A549 (cell line): ENCODE data around the gene CNTNAP5. TPM values are rescaled to one million over a fixed set of nuclear protein-coding genes. Genes with fewer than 3 reads are reported as not detected.

Experiments
- ATAC-seq, 2 experiments: fragments of 200-7000 bp in 1 of 2; fragments of >200 bp in 1 of 2; cut with Nextera tagmentation in 1 of 2; cut with Tn5 transposase in 1 of 2; 3 replicates each; pipeline versions ENCODE4 v1.8.0 to v1.9.1; 2018 to 2020; ENCODE audit warnings: mild to moderate bottlenecking in 1 of 2, moderate library complexity in 1 of 2
- CTCF ChIA-PET: fragments of 300-600 bp; sonication (Branson Sonifier 250); formaldehyde crosslinking; extraction: SDS; loops from one replicate; lab custom pipeline; 2021; ENCODE audit warnings: antibody characterized with exemption, inconsistent platforms; lab: Yijun Ruan, JAX
- POLR2A ChIA-PET: fragments of 350-600 bp; formaldehyde crosslinking; extraction: SDS; loops from one replicate; lab custom pipeline; 2021; ENCODE audit warnings: antibody characterized with exemption, inconsistent platforms; lab: Yijun Ruan, JAX
- DNase-seq, 2 experiments: peaks; one replicate each; pipeline versions ENCODE4 v3.0.0 to v3.0.0-alpha.2; 2011 to 2016; ENCODE audit warnings: low read depth in 1 of 2, low spot score in 1 of 2
- FAIRE-seq: peaks from 2 replicates; lab custom pipeline; 2011; peaks lifted over from hg19 to GRCh38; lab: Jason Lieb, UNC
- H3K27ac ChIP-seq, 2 experiments: fragments of >200 bp; sonication (Bioruptor Twin); formaldehyde crosslinking; 3 replicates each; pipeline ENCODE4 v1.5.1; 2016 to 2017
- H3K4me1 ChIP-seq: fragments of >200 bp; sonication (Bioruptor Twin); formaldehyde crosslinking; 3 replicates; pipeline ENCODE4 v1.6.1; 2016
- H3K4me2 ChIP-seq: fragments of >200 bp; sonication (Bioruptor Twin); formaldehyde crosslinking; 3 replicates; pipeline ENCODE4 v1.6.1; 2016
- H3K4me3 ChIP-seq: fragments of >200 bp; sonication (Bioruptor Twin); formaldehyde crosslinking; 3 replicates; pipeline ENCODE4 v1.5.1; 2016
- H3K9me3 ChIP-seq: fragments of >200 bp; sonication (Bioruptor Twin); formaldehyde crosslinking; 3 replicates; pipeline ENCODE4 v1.6.1; 2016
- CBX2 ChIP-seq: fragments of 200-600 bp; sonication (generic); IDR thresholded peaks from 2 replicates; pipeline ENCODE4 v1.6.1; 2016; ENCODE audit warnings: low read depth, mild to moderate bottlenecking, borderline replicate concordance
- CBX8 ChIP-seq: fragments of 200-600 bp; sonication (generic); IDR thresholded peaks from 2 replicates; pipeline ENCODE4 v1.6.1; 2016
- CHD2 ChIP-seq: fragments of 150-350 bp; IDR thresholded peaks from 2 replicates; pipeline ENCODE4 v1.6.1; 2014; ENCODE audit warnings: low read length; ENCODE audit not compliant: partially characterized antibody
- EHMT2 ChIP-seq: fragments of 200-600 bp; sonication (generic); IDR thresholded peaks from 2 replicates; pipeline ENCODE4 v1.6.1; 2016; ENCODE audit warnings: antibody characterized with exemption, low read depth, mild to moderate bottlenecking, moderate library complexity
- EP300 ChIP-seq, 2 experiments: fragments of >200 bp; sonication (Bioruptor Twin); formaldehyde crosslinking; IDR thresholded peaks; 2 replicates in 1 of 2; 3 replicates in 1 of 2; pipeline ENCODE4 v1.6.1; 2016 to 2017
- ESRRA ChIP-seq: fragments of 150-350 bp; IDR thresholded peaks from 2 replicates; pipeline ENCODE4 v1.6.1; 2014; ENCODE audit warnings: mild to moderate bottlenecking, low read length, borderline replicate concordance
- FOSB ChIP-seq: fragments of 250-450 bp; sonication (Bioruptor Pico); IDR thresholded peaks from 2 replicates; pipeline ENCODE4 v1.5.0; 2020; ENCODE audit warnings: mild to moderate bottlenecking, moderate library complexity
- FOXS1 ChIP-seq: fragments of 250-450 bp; sonication (Bioruptor Pico); IDR thresholded peaks from 2 replicates; pipeline ENCODE4 v1.5.0; 2020; ENCODE audit warnings: mild to moderate bottlenecking, moderate library complexity
- HEYL ChIP-seq: fragments of 250-450 bp; sonication (Bioruptor Pico); IDR thresholded peaks from 2 replicates; pipeline ENCODE4 v1.8.0; 2021; ENCODE audit warnings: mild to moderate bottlenecking, moderate library complexity
- HOXB5 ChIP-seq: fragments of 250-450 bp; sonication (Bioruptor Pico); IDR thresholded peaks from 2 replicates; pipeline ENCODE4 v1.5.0; 2020; ENCODE audit warnings: mild to moderate bottlenecking, moderate library complexity
- JUN ChIP-seq, 2 experiments: fragments of >200 bp; sonication (Bioruptor Twin); formaldehyde crosslinking; IDR thresholded peaks; 2 replicates in 1 of 2; 3 replicates in 1 of 2; pipeline ENCODE4 v1.6.1; 2016 to 2017
- JUNB ChIP-seq: fragments of >200 bp; sonication (Bioruptor Twin); formaldehyde crosslinking; IDR thresholded peaks from 2 replicates; pipeline ENCODE4 v1.6.1; 2016
- KDM5A ChIP-seq: fragments of 200-600 bp; sonication (generic); IDR thresholded peaks from 2 replicates; pipeline ENCODE4 v1.6.1; 2016; ENCODE audit warnings: antibody characterized with exemption, mild to moderate bottlenecking
- MAZ ChIP-seq: fragments of 150-350 bp; IDR thresholded peaks from 2 replicates; pipeline ENCODE4 v1.6.1; 2014; ENCODE audit warnings: antibody characterized with exemption, low read depth, low read length, borderline replicate concordance
- MYC ChIP-seq: IDR thresholded peaks from 2 replicates; pipeline ENCODE4 v1.6.1; 2012; ENCODE audit warnings: mild to moderate bottlenecking, inconsistent platforms, low read length, improper control_type of control experiment, borderline replicate concordance
- NFE2L2 ChIP-seq: fragments of 150-350 bp; conservative IDR thresholded peaks from 2 replicates; pipeline ENCODE4 v1.6.1; 2014; ENCODE audit warnings: low read length
- PHF8 ChIP-seq: fragments of 200-600 bp; sonication (generic); IDR thresholded peaks from 2 replicates; pipeline ENCODE4 v1.6.1; 2016; ENCODE audit warnings: low read depth, mild to moderate bottlenecking, antibody characterized with exemption, moderate library complexity, borderline replicate concordance
- POLR2AphosphoS2 ChIP-seq: conservative IDR thresholded peaks from 2 replicates; pipeline ENCODE4 v1.6.1; 2012; ENCODE audit warnings: low read length, improper control_type of control experiment, inconsistent platforms
- RARB ChIP-seq: fragments of 250-450 bp; sonication (Bioruptor Pico); IDR thresholded peaks from 2 replicates; pipeline ENCODE4 v1.8.0; 2021; ENCODE audit warnings: mild to moderate bottlenecking, moderate library complexity
- RCOR1 ChIP-seq: fragments of 150-350 bp; IDR thresholded peaks from 2 replicates; pipeline ENCODE4 v1.6.1; 2014; ENCODE audit warnings: antibody characterized with exemption, low read length, low read depth
- RNF2 ChIP-seq: fragments of 200-600 bp; sonication (generic); IDR thresholded peaks from 2 replicates; pipeline ENCODE4 v1.6.1; 2016; ENCODE audit warnings: low read depth, mild to moderate bottlenecking, antibody characterized with exemption, moderate library complexity, borderline replicate concordance
- SREBF2 ChIP-seq: fragments of 450-650 bp; IDR thresholded peaks from 2 replicates; pipeline ENCODE4 v1.6.1; 2014; ENCODE audit warnings: mild to moderate bottlenecking, moderate library complexity
- TP53 ChIP-seq: fragments of 250-450 bp; sonication (Bioruptor Pico); IDR thresholded peaks from 2 replicates; pipeline ENCODE4 v1.5.0; 2021; ENCODE audit warnings: mild to moderate bottlenecking, moderate library complexity
- ZC3H11A ChIP-seq: fragments of 450-650 bp; IDR thresholded peaks from 2 replicates; pipeline ENCODE4 v1.6.1; 2014; ENCODE audit warnings: antibody characterized with exemption, mild to moderate bottlenecking
- ZFP36 ChIP-seq: fragments of 450-650 bp; IDR thresholded peaks from 2 replicates; pipeline ENCODE4 v1.6.1; 2014; ENCODE audit warnings: borderline replicate concordance; ENCODE audit not compliant: partially characterized antibody
- ZNF302 ChIP-seq: fragments of 250-450 bp; sonication (Bioruptor Pico); IDR thresholded peaks from 2 replicates; pipeline ENCODE4 v1.9.0; 2021; ENCODE audit warnings: inconsistent platforms, mild to moderate bottlenecking, moderate library complexity
- WGBS: methylation state at CpG from one replicate; pipeline ENCODE4 v1.1.6; 2017; ENCODE audit errors: missing lambda C conversion rate; 5-methylcytosine and 5-hydroxymethylcytosine counted together
- polyA plus RNA-seq, 4 experiments: library from polyadenylated mRNA; depleted of rRNA in 3 of 4; stranded (reverse); fragments of >200 nt; fragmentation: RNase III in 1 of 4; extraction: RNeasy Plus Mini Kit Qiagen cat#74134 plus additional on column Dnase treatment in 1 of 4; gene quantifications; 2 replicates in 3 of 4; 3 replicates in 1 of 4; pipeline ENCODE4 v1.2.3, GENCODE V29; 2011 to 2017
- TF ChIP-seq, protein P1 (sequence below): fragments of 250-450 bp; sonication (Bioruptor Pico); IDR thresholded peaks from 2 replicates; pipeline ENCODE4 v1.5.0; 2021; ENCODE audit warnings: mild to moderate bottlenecking, moderate library complexity, borderline replicate concordance
- TF ChIP-seq, protein P2 (sequence below): IDR thresholded peaks from 2 replicates; pipeline ENCODE4 v1.6.1; 2012
- TF ChIP-seq, protein P3 (sequence below): fragments of 250-450 bp; sonication (Bioruptor Pico); IDR thresholded peaks from 2 replicates; pipeline ENCODE4 v1.5.0; 2020; ENCODE audit warnings: low read depth, mild to moderate bottlenecking, moderate library complexity
- TF ChIP-seq, protein P4 (sequence below): fragments of 450-650 bp; IDR thresholded peaks from 2 replicates; pipeline ENCODE4 v1.6.1; 2014; ENCODE audit warnings: antibody characterized with exemption
- TF ChIP-seq, protein P5 (sequence below): fragments of 150-350 bp; IDR thresholded peaks from 2 replicates; pipeline ENCODE4 v1.6.1; 2014; ENCODE audit warnings: low read depth, mild to moderate bottlenecking, low read length
- TF ChIP-seq, protein P6 (sequence below): fragments of >200 bp; sonication (Bioruptor Twin); formaldehyde crosslinking; IDR thresholded peaks from 3 replicates; pipeline ENCODE4 v1.5.1; 2016

The CNTNAP5 gene
- polyA plus RNA-seq, 2 of the 4 experiments (the other 2 are of a cell fraction), result not detected

DNA sequence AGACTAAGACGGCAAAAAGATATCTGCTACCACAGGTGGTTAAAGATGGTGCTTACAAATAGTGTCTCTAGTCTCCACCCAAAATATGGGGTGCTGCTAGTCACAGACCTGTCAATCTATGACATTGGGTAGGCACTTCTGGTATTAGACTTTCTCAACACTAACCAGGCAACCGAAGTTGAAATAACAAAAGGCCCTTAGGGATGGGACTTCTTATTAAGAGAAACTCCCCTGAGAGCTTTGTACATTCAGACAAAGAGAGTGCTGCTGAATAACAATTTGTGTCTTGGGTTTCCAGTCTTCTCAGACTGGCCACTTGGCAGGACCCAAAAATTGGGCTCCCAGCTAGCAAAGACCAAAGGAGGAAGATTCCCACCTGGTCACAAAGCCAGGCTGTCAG lies 310.0 kb downstream of the CNTNAP5 start:
- DNase-seq, result no peak
- Histone ChIP-seq H3K9me3 (no peaks in the 10 kb centered on the region), H3K27ac (no peak overlapping the region), H3K4me1 (no peaks in the 10 kb centered on the region), H3K4me2 (no peak overlapping the region), H3K4me3 (no peak overlapping the region)
- no peak for TF ChIP-seq NFE2L2
- TF ChIP-seq, protein P1, sequence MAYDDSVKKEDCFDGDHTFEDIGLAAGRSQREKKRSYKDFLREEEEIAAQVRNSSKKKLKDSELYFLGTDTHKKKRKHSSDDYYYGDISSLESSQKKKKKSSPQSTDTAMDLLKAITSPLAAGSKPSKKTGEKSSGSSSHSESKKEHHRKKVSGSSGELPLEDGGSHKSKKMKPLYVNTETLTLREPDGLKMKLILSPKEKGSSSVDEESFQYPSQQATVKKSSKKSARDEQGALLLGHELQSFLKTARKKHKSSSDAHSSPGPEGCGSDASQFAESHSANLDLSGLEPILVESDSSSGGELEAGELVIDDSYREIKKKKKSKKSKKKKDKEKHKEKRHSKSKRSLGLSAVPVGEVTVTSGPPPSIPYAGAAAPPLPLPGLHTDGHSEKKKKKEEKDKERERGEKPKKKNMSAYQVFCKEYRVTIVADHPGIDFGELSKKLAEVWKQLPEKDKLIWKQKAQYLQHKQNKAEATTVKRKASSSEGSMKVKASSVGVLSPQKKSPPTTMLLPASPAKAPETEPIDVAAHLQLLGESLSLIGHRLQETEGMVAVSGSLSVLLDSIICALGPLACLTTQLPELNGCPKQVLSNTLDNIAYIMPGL, result no peak
- TF ChIP-seq MYC, result no peak
- TF ChIP-seq, protein P2, sequence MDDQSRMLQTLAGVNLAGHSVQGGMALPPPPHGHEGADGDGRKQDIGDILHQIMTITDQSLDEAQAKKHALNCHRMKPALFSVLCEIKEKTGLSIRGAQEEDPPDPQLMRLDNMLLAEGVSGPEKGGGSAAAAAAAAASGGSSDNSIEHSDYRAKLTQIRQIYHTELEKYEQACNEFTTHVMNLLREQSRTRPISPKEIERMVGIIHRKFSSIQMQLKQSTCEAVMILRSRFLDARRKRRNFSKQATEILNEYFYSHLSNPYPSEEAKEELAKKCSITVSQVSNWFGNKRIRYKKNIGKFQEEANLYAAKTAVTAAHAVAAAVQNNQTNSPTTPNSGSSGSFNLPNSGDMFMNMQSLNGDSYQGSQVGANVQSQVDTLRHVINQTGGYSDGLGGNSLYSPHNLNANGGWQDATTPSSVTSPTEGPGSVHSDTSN, result no peak
- no peak for TF ChIP-seq CBX2
- no peak for TF ChIP-seq ZNF302 (CRISPR knock-in tag)
- no peak for TF ChIP-seq POLR2AphosphoS2
- TF ChIP-seq RARB (CRISPR knock-in tag), result no peak
- TF ChIP-seq, protein P3, sequence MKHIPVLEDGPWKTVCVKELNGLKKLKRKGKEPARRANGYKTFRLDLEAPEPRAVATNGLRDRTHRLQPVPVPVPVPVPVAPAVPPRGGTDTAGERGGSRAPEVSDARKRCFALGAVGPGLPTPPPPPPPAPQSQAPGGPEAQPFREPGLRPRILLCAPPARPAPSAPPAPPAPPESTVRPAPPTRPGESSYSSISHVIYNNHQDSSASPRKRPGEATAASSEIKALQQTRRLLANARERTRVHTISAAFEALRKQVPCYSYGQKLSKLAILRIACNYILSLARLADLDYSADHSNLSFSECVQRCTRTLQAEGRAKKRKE (CRISPR knock-in tag), result no peak
- no peak for TF ChIP-seq SREBF2
- TF ChIP-seq, protein P4, sequence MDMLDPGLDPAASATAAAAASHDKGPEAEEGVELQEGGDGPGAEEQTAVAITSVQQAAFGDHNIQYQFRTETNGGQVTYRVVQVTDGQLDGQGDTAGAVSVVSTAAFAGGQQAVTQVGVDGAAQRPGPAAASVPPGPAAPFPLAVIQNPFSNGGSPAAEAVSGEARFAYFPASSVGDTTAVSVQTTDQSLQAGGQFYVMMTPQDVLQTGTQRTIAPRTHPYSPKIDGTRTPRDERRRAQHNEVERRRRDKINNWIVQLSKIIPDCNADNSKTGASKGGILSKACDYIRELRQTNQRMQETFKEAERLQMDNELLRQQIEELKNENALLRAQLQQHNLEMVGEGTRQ, result no peak
- no peak for TF ChIP-seq FOXS1 (CRISPR knock-in tag)
- TF ChIP-seq ESRRA, result no peak
- TF ChIP-seq CBX8, result no peak
- no peak for TF ChIP-seq RCOR1
- TF ChIP-seq ZFP36, result no peak
- no peak for TF ChIP-seq CHD2
- TF ChIP-seq, protein P5, sequence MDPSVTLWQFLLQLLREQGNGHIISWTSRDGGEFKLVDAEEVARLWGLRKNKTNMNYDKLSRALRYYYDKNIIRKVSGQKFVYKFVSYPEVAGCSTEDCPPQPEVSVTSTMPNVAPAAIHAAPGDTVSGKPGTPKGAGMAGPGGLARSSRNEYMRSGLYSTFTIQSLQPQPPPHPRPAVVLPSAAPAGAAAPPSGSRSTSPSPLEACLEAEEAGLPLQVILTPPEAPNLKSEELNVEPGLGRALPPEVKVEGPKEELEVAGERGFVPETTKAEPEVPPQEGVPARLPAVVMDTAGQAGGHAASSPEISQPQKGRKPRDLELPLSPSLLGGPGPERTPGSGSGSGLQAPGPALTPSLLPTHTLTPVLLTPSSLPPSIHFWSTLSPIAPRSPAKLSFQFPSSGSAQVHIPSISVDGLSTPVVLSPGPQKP, result no peak
- no peak for TF ChIP-seq EP300 (IDR thresholded peaks at IDR 0.05)
- TF ChIP-seq EHMT2, result no peak
- no peak for FAIRE-seq
- POLR2A ChIA-PET, result no interaction called here
- no peak for ATAC-seq
- CTCF ChIA-PET, result no interaction called here
- 5% methylated on average over 2 of the region's 2 CpGs for WGBS

DNA sequence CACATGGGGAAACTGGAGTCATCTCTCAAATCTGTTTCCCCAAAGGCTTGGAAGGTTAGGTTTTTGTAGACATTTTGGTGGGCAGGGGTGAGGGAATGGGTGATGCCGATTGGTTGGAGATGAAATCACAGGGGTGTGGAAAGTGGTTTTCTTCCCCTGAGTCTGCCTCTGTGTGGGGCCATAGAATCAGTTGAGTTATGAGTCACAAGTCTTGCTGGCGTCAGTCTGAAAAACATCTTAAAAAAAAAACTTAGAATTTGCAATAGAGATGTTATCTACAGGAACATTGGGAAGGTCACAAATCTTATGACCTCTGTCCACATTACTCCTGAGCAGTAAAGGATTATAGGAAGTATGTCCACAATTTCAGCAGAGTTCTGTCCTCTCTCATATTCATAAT lies 314.6 kb downstream of the CNTNAP5 start:
- H3K9me3 ChIP-seq, result no peaks in the 10 kb centered on the region
- FAIRE-seq, result no peak
- 4% methylated on average over 2 of the region's 2 CpGs for WGBS
- no peak for DNase-seq
- ChIA-PET CTCF (no interaction called here), POLR2A (no interaction called here)
- H3K4me3 ChIP-seq, result no peak overlapping the region
- H3K27ac ChIP-seq, result no peak overlapping the region
- H3K4me1 ChIP-seq, result no peaks in the 10 kb centered on the region
- ATAC-seq, result no peak
- no peak overlapping the region for H3K4me2 ChIP-seq
- TF ChIP-seq MYC, result no peak
- TF ChIP-seq FOSB (CRISPR knock-in tag), result no peak
- no peak for TF ChIP-seq HEYL (CRISPR knock-in tag)
- TF ChIP-seq JUN (IDR thresholded peaks at IDR 0.05), result no peak
- no peak for TF ChIP-seq MAZ
- TF ChIP-seq, protein P6, sequence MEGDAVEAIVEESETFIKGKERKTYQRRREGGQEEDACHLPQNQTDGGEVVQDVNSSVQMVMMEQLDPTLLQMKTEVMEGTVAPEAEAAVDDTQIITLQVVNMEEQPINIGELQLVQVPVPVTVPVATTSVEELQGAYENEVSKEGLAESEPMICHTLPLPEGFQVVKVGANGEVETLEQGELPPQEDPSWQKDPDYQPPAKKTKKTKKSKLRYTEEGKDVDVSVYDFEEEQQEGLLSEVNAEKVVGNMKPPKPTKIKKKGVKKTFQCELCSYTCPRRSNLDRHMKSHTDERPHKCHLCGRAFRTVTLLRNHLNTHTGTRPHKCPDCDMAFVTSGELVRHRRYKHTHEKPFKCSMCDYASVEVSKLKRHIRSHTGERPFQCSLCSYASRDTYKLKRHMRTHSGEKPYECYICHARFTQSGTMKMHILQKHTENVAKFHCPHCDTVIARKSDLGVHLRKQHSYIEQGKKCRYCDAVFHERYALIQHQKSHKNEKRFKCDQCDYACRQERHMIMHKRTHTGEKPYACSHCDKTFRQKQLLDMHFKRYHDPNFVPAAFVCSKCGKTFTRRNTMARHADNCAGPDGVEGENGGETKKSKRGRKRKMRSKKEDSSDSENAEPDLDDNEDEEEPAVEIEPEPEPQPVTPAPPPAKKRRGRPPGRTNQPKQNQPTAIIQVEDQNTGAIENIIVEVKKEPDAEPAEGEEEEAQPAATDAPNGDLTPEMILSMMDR, result no peak
- no peak for TF ChIP-seq KDM5A
- TF ChIP-seq CHD2, result no peak
- TF ChIP-seq RNF2, result no peak
- no peak for TF ChIP-seq JUNB
- no peak for TF ChIP-seq PHF8
- TF ChIP-seq TP53, result no peak
- TF ChIP-seq, protein P4, result no peak
- TF ChIP-seq ZC3H11A, result no peak
- TF ChIP-seq HOXB5 (CRISPR knock-in tag), result no peak
- TF ChIP-seq ZNF302 (CRISPR knock-in tag), result no peak
